ENCODE data around the gene GBX1.
A peak's percentile ranks its signal among the peaks of the same experiment; 100 is the strongest.

Gene GBX1

GRCh38 chr7:151115121-151115835 lies 52.2 kb downstream of the GBX1 start:
- Histone ChIP-seq H3K4me3 (ENCODE audit: low read length) (no peak overlapping the region), H3K4me1 (ENCODE audit: control insufficient read depth, insufficient read depth, low read length) (peaks cover under 1% of the 10 kb centered on the region), H3K27me3 (replicated peaks; ENCODE audit: control insufficient read depth, insufficient read depth, low read length) (no peaks in the 10 kb centered on the region), H3K36me3 (ENCODE audit: control insufficient read depth, insufficient read depth, low read length, severe bottlenecking) (peaks cover 24% of the 10 kb centered on the region), H3K9me3 (ENCODE audit: control insufficient read depth, low read length) (no peaks in the 10 kb centered on the region), H3K9ac (ENCODE audit: low read length) (no peak overlapping the region)
- DNase-seq (ENCODE audit: low read depth): peak; percentile 70

GRCh38 chr7:151114151-151115090 lies 53.1 kb downstream of the GBX1 start:
- H3K9me3 ChIP-seq (ENCODE audit: control insufficient read depth, low read length): no peaks in the 10 kb centered on the region
- H3K9ac ChIP-seq (ENCODE audit: low read length): no peak overlapping the region
- H3K4me3 ChIP-seq (ENCODE audit: low read length): no peak overlapping the region
- peaks cover 9% of the 10 kb centered on the region for H3K4me1 ChIP-seq (ENCODE audit: control insufficient read depth, insufficient read depth, low read length)
- H3K27me3 ChIP-seq (replicated peaks; ENCODE audit: control insufficient read depth, insufficient read depth, low read length): no peaks in the 10 kb centered on the region
- H3K36me3 ChIP-seq (ENCODE audit: control insufficient read depth, insufficient read depth, low read length, severe bottlenecking): peaks cover 16% of the 10 kb centered on the region
- peak; percentile 46 for DNase-seq (ENCODE audit: low read depth)

GRCh38 chr7:151113344-151114150 lies 53.9 kb downstream of the GBX1 start:
- peaks cover 13% of the 10 kb centered on the region for H3K4me1 ChIP-seq (ENCODE audit: control insufficient read depth, insufficient read depth, low read length)
- peaks cover 7% of the 10 kb centered on the region for H3K36me3 ChIP-seq (ENCODE audit: control insufficient read depth, insufficient read depth, low read length, severe bottlenecking)
- H3K9me3 ChIP-seq (ENCODE audit: control insufficient read depth, low read length): no peaks in the 10 kb centered on the region
- H3K9ac ChIP-seq (ENCODE audit: low read length): no peak overlapping the region
- H3K27me3 ChIP-seq (replicated peaks; ENCODE audit: control insufficient read depth, insufficient read depth, low read length): no peaks in the 10 kb centered on the region
- peak; percentile 55 for DNase-seq (ENCODE audit: low read depth)
- H3K4me3 ChIP-seq (ENCODE audit: low read length): no peak overlapping the region

- peak; percentile 89 for DNase-seq (ENCODE audit: low read depth)
- Histone ChIP-seq H3K4me1 (ENCODE audit: control insufficient read depth, insufficient read depth, low read length) (peaks cover 13% of the 10 kb centered on the region), H3K36me3 (ENCODE audit: control insufficient read depth, insufficient read depth, low read length, severe bottlenecking) (peaks cover 5% of the 10 kb centered on the region), H3K9me3 (ENCODE audit: control insufficient read depth, low read length) (no peaks in the 10 kb centered on the region), H3K4me3 (ENCODE audit: low read length) (no peak overlapping the region), H3K9ac (ENCODE audit: low read length) (peak overlapping the region; percentile 20), H3K27me3 (replicated peaks; ENCODE audit: control insufficient read depth, insufficient read depth, low read length) (no peaks in the 10 kb centered on the region)
These were observed 56.4 kb downstream of the GBX1 start for GRCh38 chr7:151110941-151111645.

GRCh38 chr7:151110236-151110940 lies 57.1 kb downstream of the GBX1 start:
- no peak overlapping the region for H3K4me3 ChIP-seq (ENCODE audit: low read length)
- no peak for DNase-seq (ENCODE audit: low read depth)
- H3K27me3 ChIP-seq (replicated peaks; ENCODE audit: control insufficient read depth, insufficient read depth, low read length): no peaks in the 10 kb centered on the region
- H3K9ac ChIP-seq (ENCODE audit: low read length): peak overlapping the region; percentile 20
- peaks cover 5% of the 10 kb centered on the region for H3K36me3 ChIP-seq (ENCODE audit: control insufficient read depth, insufficient read depth, low read length, severe bottlenecking)
- no peaks in the 10 kb centered on the region for H3K9me3 ChIP-seq (ENCODE audit: control insufficient read depth, low read length)
- peaks cover 14% of the 10 kb centered on the region for H3K4me1 ChIP-seq (ENCODE audit: control insufficient read depth, insufficient read depth, low read length)

- Histone ChIP-seq H3K4me3 (ENCODE audit: low read length) (no peak overlapping the region), H3K4me1 (ENCODE audit: control insufficient read depth, insufficient read depth, low read length) (peaks cover 24% of the 10 kb centered on the region), H3K36me3 (ENCODE audit: control insufficient read depth, insufficient read depth, low read length, severe bottlenecking) (peaks cover 9% of the 10 kb centered on the region), H3K9ac (ENCODE audit: low read length) (peak overlapping the region; percentile 20), H3K9me3 (ENCODE audit: control insufficient read depth, low read length) (no peaks in the 10 kb centered on the region), H3K27me3 (replicated peaks; ENCODE audit: control insufficient read depth, insufficient read depth, low read length) (no peaks in the 10 kb centered on the region)
- peak; percentile 39 for DNase-seq (ENCODE audit: low read depth)
These were observed 58.1 kb downstream of the GBX1 start for GRCh38 chr7:151109094-151110048.

GRCh38 chr7:151107882-151108281 lies 59.6 kb downstream of the GBX1 start:
- Histone ChIP-seq H3K9ac (ENCODE audit: low read length) (no peak overlapping the region), H3K4me3 (ENCODE audit: low read length) (no peak overlapping the region), H3K27me3 (replicated peaks; ENCODE audit: control insufficient read depth, insufficient read depth, low read length) (no peaks in the 10 kb centered on the region), H3K36me3 (ENCODE audit: control insufficient read depth, insufficient read depth, low read length, severe bottlenecking) (peaks cover 9% of the 10 kb centered on the region), H3K4me1 (ENCODE audit: control insufficient read depth, insufficient read depth, low read length) (peaks cover 24% of the 10 kb centered on the region), H3K9me3 (ENCODE audit: control insufficient read depth, low read length) (no peaks in the 10 kb centered on the region)
- no peak for DNase-seq (ENCODE audit: low read depth)

- Histone ChIP-seq H3K36me3 (ENCODE audit: control insufficient read depth, insufficient read depth, low read length, severe bottlenecking) (peaks cover 9% of the 10 kb centered on the region), H3K4me3 (ENCODE audit: low read length) (no peak overlapping the region), H3K9me3 (ENCODE audit: control insufficient read depth, low read length) (no peaks in the 10 kb centered on the region), H3K9ac (ENCODE audit: low read length) (no peak overlapping the region), H3K27me3 (replicated peaks; ENCODE audit: control insufficient read depth, insufficient read depth, low read length) (no peaks in the 10 kb centered on the region), H3K4me1 (ENCODE audit: control insufficient read depth, insufficient read depth, low read length) (peaks cover 18% of the 10 kb centered on the region)
- peak; percentile 70 for DNase-seq (ENCODE audit: low read depth)
These were observed 62.9 kb downstream of the GBX1 start for GRCh38 chr7:151104411-151105235.

- Histone ChIP-seq H3K9ac (ENCODE audit: low read length) (no peak overlapping the region), H3K27me3 (replicated peaks; ENCODE audit: control insufficient read depth, insufficient read depth, low read length) (no peaks in the 10 kb centered on the region), H3K36me3 (ENCODE audit: control insufficient read depth, insufficient read depth, low read length, severe bottlenecking) (peaks cover 9% of the 10 kb centered on the region), H3K4me3 (ENCODE audit: low read length) (no peak overlapping the region), H3K4me1 (ENCODE audit: control insufficient read depth, insufficient read depth, low read length) (peaks cover 12% of the 10 kb centered on the region), H3K9me3 (ENCODE audit: control insufficient read depth, low read length) (no peaks in the 10 kb centered on the region)
- no peak for DNase-seq (ENCODE audit: low read depth)
These were observed 63.5 kb downstream of the GBX1 start for GRCh38 chr7:151103973-151104372.

Measured in adipocyte (in vitro differentiated cells).